ENCODE results near the gene RPS6KA1. TPM values are rescaled to one million over a fixed set of nuclear protein-coding genes. Genes with fewer than 3 reads are reported as not detected.

The RPS6KA1 gene
- total and polyA plus RNA-seq, 9 of the 15 experiments (the other 6 are each of a cell fraction or from before 2014, with no cell fraction given), result 2.4 to 61.0 (median 35.5) TPM

DNA sequence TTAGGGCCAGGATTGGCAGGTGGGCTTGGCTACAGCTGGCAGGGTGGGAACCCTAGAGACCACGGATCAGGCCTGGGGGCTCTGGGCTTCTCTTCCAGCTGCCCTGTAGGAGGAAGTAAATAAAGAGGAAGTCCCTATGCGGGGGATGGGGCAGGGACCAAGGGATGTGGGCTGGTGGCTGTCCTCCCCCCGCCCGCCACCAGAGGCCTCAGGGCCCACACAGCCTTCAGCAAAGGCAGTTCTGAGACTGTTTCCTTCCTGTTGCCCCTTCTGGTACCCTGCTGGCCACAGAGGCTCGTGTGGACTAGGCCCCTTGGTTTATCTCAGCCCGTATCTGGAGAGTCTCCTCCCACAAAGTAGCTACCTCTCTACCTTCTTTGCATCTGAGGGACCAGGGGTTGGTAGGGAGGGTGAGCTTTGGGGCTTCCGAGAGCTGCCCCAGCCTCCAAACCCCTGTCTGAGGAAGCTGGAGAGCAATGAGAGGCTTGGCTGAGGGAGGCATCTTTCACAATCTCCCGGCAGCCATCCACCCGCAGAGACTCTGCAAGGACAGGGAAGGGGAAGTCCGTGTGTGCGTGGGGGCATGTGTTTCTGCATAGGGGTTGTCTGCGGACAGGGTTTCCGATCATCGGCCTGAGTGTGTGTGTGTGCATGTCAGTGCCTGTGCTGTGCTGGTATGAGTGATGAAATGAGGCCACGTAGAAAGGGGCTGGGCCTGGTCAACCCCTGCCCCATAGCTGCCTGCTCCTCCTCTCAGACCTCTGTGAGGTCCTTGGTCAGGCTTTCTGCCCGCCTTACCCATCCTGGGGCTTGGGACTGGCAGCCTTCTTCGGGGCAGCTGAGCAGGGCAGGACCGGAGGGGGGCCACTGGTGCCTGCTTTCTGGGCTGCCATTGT is 12.5 kb downstream of the RPS6KA1 start (continued):
- TF ChIP-seq, protein P1, sequence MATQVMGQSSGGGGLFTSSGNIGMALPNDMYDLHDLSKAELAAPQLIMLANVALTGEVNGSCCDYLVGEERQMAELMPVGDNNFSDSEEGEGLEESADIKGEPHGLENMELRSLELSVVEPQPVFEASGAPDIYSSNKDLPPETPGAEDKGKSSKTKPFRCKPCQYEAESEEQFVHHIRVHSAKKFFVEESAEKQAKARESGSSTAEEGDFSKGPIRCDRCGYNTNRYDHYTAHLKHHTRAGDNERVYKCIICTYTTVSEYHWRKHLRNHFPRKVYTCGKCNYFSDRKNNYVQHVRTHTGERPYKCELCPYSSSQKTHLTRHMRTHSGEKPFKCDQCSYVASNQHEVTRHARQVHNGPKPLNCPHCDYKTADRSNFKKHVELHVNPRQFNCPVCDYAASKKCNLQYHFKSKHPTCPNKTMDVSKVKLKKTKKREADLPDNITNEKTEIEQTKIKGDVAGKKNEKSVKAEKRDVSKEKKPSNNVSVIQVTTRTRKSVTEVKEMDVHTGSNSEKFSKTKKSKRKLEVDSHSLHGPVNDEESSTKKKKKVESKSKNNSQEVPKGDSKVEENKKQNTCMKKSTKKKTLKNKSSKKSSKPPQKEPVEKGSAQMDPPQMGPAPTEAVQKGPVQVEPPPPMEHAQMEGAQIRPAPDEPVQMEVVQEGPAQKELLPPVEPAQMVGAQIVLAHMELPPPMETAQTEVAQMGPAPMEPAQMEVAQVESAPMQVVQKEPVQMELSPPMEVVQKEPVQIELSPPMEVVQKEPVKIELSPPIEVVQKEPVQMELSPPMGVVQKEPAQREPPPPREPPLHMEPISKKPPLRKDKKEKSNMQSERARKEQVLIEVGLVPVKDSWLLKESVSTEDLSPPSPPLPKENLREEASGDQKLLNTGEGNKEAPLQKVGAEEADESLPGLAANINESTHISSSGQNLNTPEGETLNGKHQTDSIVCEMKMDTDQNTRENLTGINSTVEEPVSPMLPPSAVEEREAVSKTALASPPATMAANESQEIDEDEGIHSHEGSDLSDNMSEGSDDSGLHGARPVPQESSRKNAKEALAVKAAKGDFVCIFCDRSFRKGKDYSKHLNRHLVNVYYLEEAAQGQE (IDR thresholded peaks at IDR 0.05; ENCODE audit: borderline replicate concordance), result peak; percentile 51; the same call in 1 of the 2 replicates
- TF ChIP-seq, protein P1 (CRISPR knock-in tag; IDR thresholded peaks at IDR 0.05; ENCODE audit: low read depth), result 0 out of 2 replicates have a peak, but pooled peaks have one; percentile 1
- TF ChIP-seq ZNF253 (CRISPR knock-in tag; conservative IDR thresholded peaks at IDR 0.05) (no peak), MBD2 (IDR thresholded peaks at IDR 0.05; ENCODE audit: borderline replicate concordance, low read depth) (0 out of 2 replicates have a peak, but pooled peaks have one; percentile 5), CEBPB (tag; IDR thresholded peaks at IDR 0.05) (peak; percentile 91), RB1 (IDR thresholded peaks at IDR 0.05; ENCODE audit: low read depth) (peak; percentile 65; the same call in 1 of the 2 replicates), MYC (IDR thresholded peaks at IDR 0.05; ENCODE audit: low read depth, low read length) (no peak), MYC (CRISPR knock-in tag; IDR thresholded peaks at IDR 0.05; ENCODE audit: borderline replicate concordance, low read depth) (peak; percentile 57; the same call in 1 of the 2 replicates), GABPA (tag; conservative IDR thresholded peaks at IDR 0.05; ENCODE audit: low read depth) (peak; percentile 83)
- TF ChIP-seq, protein P2, sequence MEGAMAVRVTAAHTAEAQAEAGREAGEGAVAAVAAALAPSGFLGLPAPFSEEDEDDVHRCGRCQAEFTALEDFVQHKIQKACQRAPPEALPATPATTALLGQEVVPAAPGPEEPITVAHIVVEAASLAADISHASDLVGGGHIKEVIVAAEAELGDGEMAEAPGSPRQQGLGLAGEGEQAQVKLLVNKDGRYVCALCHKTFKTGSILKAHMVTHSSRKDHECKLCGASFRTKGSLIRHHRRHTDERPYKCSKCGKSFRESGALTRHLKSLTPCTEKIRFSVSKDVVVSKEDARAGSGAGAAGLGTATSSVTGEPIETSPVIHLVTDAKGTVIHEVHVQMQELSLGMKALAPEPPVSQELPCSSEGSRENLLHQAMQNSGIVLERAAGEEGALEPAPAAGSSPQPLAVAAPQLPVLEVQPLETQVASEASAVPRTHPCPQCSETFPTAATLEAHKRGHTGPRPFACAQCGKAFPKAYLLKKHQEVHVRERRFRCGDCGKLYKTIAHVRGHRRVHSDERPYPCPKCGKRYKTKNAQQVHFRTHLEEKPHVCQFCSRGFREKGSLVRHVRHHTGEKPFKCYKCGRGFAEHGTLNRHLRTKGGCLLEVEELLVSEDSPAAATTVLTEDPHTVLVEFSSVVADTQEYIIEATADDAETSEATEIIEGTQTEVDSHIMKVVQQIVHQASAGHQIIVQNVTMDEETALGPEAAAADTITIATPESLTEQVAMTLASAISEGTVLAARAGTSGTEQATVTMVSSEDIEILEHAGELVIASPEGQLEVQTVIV (CRISPR knock-in tag; IDR thresholded peaks at IDR 0.05; ENCODE audit: borderline replicate concordance), result no peak; the same call in 1 of the 2 replicates
- TF ChIP-seq, protein P3, sequence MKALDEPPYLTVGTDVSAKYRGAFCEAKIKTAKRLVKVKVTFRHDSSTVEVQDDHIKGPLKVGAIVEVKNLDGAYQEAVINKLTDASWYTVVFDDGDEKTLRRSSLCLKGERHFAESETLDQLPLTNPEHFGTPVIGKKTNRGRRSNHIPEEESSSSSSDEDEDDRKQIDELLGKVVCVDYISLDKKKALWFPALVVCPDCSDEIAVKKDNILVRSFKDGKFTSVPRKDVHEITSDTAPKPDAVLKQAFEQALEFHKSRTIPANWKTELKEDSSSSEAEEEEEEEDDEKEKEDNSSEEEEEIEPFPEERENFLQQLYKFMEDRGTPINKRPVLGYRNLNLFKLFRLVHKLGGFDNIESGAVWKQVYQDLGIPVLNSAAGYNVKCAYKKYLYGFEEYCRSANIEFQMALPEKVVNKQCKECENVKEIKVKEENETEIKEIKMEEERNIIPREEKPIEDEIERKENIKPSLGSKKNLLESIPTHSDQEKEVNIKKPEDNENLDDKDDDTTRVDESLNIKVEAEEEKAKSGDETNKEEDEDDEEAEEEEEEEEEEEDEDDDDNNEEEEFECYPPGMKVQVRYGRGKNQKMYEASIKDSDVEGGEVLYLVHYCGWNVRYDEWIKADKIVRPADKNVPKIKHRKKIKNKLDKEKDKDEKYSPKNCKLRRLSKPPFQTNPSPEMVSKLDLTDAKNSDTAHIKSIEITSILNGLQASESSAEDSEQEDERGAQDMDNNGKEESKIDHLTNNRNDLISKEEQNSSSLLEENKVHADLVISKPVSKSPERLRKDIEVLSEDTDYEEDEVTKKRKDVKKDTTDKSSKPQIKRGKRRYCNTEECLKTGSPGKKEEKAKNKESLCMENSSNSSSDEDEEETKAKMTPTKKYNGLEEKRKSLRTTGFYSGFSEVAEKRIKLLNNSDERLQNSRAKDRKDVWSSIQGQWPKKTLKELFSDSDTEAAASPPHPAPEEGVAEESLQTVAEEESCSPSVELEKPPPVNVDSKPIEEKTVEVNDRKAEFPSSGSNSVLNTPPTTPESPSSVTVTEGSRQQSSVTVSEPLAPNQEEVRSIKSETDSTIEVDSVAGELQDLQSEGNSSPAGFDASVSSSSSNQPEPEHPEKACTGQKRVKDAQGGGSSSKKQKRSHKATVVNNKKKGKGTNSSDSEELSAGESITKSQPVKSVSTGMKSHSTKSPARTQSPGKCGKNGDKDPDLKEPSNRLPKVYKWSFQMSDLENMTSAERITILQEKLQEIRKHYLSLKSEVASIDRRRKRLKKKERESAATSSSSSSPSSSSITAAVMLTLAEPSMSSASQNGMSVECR (CRISPR knock-in tag; IDR thresholded peaks at IDR 0.05), result peak; percentile 84
